ENCODE measurements around the gene NUBPL.

Gene NUBPL

GRCh38 chr14:31718985-31719384, 157.8 kb downstream of the NUBPL start:
- Mint-ChIP-seq H3K4me1 (peaks cover 4% of the 10 kb centered on the region), H3K4me3 (no peak overlapping the region), H3K27me3 (ENCODE audit: low read depth) (no peaks in the 10 kb centered on the region), H3K9me3 (peaks cover 5% of the 10 kb centered on the region), H3K27ac (no peak overlapping the region), H3K36me3 (ENCODE audit: low read depth) (peaks cover 17% of the 10 kb centered on the region)
- no peak for TF ChIP-seq CTCF (IDR thresholded peaks at IDR 0.05; ENCODE audit: unreplicated experiment in 3 of 3)

- peaks cover 9% of the 10 kb centered on the region for H3K4me1 Mint-ChIP-seq
- no peak overlapping the region for H3K27ac Mint-ChIP-seq
- no peak for TF ChIP-seq CTCF (IDR thresholded peaks at IDR 0.05; ENCODE audit: unreplicated experiment in 3 of 3)
- peaks cover 24% of the 10 kb centered on the region for H3K9me3 Mint-ChIP-seq
- no peaks in the 10 kb centered on the region for H3K27me3 Mint-ChIP-seq (ENCODE audit: low read depth)
- H3K36me3 Mint-ChIP-seq (ENCODE audit: low read depth): peaks cover 22% of the 10 kb centered on the region
- no peak overlapping the region for H3K4me3 Mint-ChIP-seq
Measured at GRCh38 chr14:31726337-31726736, 165.1 kb downstream of the NUBPL start.

GRCh38 chr14:31727797-31728196, 166.6 kb downstream of the NUBPL start:
- Mint-ChIP-seq H3K27me3 (ENCODE audit: low read depth) (no peaks in the 10 kb centered on the region), H3K27ac (no peak overlapping the region), H3K4me1 (peaks cover 9% of the 10 kb centered on the region), H3K4me3 (no peak overlapping the region), H3K36me3 (ENCODE audit: low read depth) (peaks cover 24% of the 10 kb centered on the region), H3K9me3 (peaks cover 26% of the 10 kb centered on the region)
- TF ChIP-seq CTCF (IDR thresholded peaks at IDR 0.05; ENCODE audit: unreplicated experiment in 3 of 3): no peak

- peaks cover 18% of the 10 kb centered on the region for H3K36me3 Mint-ChIP-seq (ENCODE audit: low read depth)
- TF ChIP-seq CTCF (IDR thresholded peaks at IDR 0.05; ENCODE audit: unreplicated experiment in 3 of 3): no peak
Measured at GRCh38 chr14:31740688-31741087, 179.5 kb downstream of the NUBPL start.

GRCh38 chr14:31745741-31746140, 184.5 kb downstream of the NUBPL start:
- H3K27ac Mint-ChIP-seq: no peak overlapping the region
- H3K27me3 Mint-ChIP-seq (ENCODE audit: low read depth): no peaks in the 10 kb centered on the region
- peaks cover 48% of the 10 kb centered on the region for H3K36me3 Mint-ChIP-seq (ENCODE audit: low read depth)
- no peak for TF ChIP-seq CTCF (IDR thresholded peaks at IDR 0.05; ENCODE audit: unreplicated experiment in 3 of 3)
- H3K4me1 Mint-ChIP-seq: no peaks in the 10 kb centered on the region
- peaks cover 41% of the 10 kb centered on the region for H3K9me3 Mint-ChIP-seq
- H3K4me3 Mint-ChIP-seq: no peak overlapping the region

More at GRCh38 chr14:31740688-31741087, 179.5 kb downstream of the NUBPL start:
- no peaks in the 10 kb centered on the region for H3K27me3 Mint-ChIP-seq (ENCODE audit: low read depth)
- no peak overlapping the region for H3K27ac Mint-ChIP-seq
- no peak overlapping the region for H3K4me3 Mint-ChIP-seq
- H3K4me1 Mint-ChIP-seq: no peaks in the 10 kb centered on the region
- H3K9me3 Mint-ChIP-seq: peaks cover 12% of the 10 kb centered on the region

GRCh38 chr14:31746326-31746725, 185.1 kb downstream of the NUBPL start:
- Mint-ChIP-seq H3K27me3 (ENCODE audit: low read depth) (no peaks in the 10 kb centered on the region), H3K36me3 (ENCODE audit: low read depth) (peaks cover 48% of the 10 kb centered on the region), H3K27ac (no peak overlapping the region), H3K4me3 (no peak overlapping the region), H3K9me3 (peaks cover 45% of the 10 kb centered on the region), H3K4me1 (no peaks in the 10 kb centered on the region)
- no peak for TF ChIP-seq CTCF (IDR thresholded peaks at IDR 0.05; ENCODE audit: unreplicated experiment in 3 of 3)
